ENCODE results near the gene KIF17. TPM values are rescaled to one million over a fixed set of nuclear protein-coding genes. Genes with fewer than 3 reads are reported as not detected.

The KIF17 gene
- 2.5 TPM for total RNA-seq

- Histone ChIP-seq H3K27me3 (no peaks in the 10 kb centered on the region), H3K4me3 (peak within 1 kb of the TSS; percentile 43 to 65), H3K36me3 (no peaks in the 10 kb centered on the region), H3K4me1 (no peaks in the 10 kb centered on the region), H3K9me3 (no peaks in the 10 kb centered on the region), H3K27ac (no peak within 1 kb of the TSS)
- intact Hi-C loops (cut with DNase I), result no loop called here
- DNase-seq (ENCODE audit: extremely low spot score in 2 of 2), result no peak
- no peak for TF ChIP-seq POLR2AphosphoS5 (IDR thresholded peaks at IDR 0.05; ENCODE audit: insufficient read depth in 1 of 2, low read depth in 1 of 2)
Observed at GRCh38 chr1:20717452-20718342, at the start of gene KIF17. TSS of gene KIF17 (minus strand) at chr1:20718007. CDS start at chr1:20717706, 301 bp downstream.

- no peaks in the 10 kb centered on the region for H3K9me3 ChIP-seq
- no peak overlapping the region for H3K27ac ChIP-seq
- no peak overlapping the region for H3K4me3 ChIP-seq
- DNase-seq (ENCODE audit: extremely low spot score in 2 of 2), result no peak
- no peaks in the 10 kb centered on the region for H3K27me3 ChIP-seq
- H3K36me3 ChIP-seq, result peaks cover 3 to 97% of the 10 kb centered on the region in 2 donors
- TF ChIP-seq POLR2AphosphoS5 (IDR thresholded peaks at IDR 0.05; ENCODE audit: insufficient read depth in 1 of 2, low read depth in 1 of 2), result no peak
- TF ChIP-seq CTCF (IDR thresholded peaks at IDR 0.05), result no peak
- no peak for TF ChIP-seq POLR2A (IDR thresholded peaks at IDR 0.05)
- intact Hi-C loops (cut with DNase I), result no loop called here
- H3K4me1 ChIP-seq, result no peaks in the 10 kb centered on the region
Observed at GRCh38 chr1:20767271-20767670, 49.5 kb upstream of the KIF17 start.

DNA sequence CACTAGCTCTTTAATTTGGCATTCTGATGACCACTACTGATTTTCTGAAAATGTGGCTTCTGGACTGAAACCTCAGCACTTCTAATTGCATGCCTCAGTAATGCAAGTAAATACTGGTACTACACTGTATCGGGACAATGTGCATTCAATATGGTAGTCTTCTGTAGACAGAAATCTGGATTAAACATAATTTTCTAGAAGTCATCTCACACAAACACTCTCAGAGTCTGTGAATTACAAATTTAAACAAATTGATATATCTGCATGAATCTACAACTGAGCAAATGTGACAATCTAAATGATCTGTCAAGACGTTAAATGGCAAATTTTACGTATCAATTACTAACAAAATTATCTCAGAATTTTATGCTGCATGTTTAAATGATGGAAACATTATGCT, 45.6 kb upstream of the KIF17 start:
- Histone ChIP-seq H3K36me3 (peaks cover 3 to 98% of the 10 kb centered on the region in 2 donors), H3K4me1 (no peaks in the 10 kb centered on the region), H3K27ac (no peak overlapping the region), H3K4me3 (no peak overlapping the region), H3K9me3 (no peaks in the 10 kb centered on the region), H3K27me3 (no peaks in the 10 kb centered on the region)
- DNase-seq (ENCODE audit: extremely low spot score in 2 of 2), result no peak
- intact Hi-C loops (cut with DNase I), result no loop called here
- TF ChIP-seq POLR2A (IDR thresholded peaks at IDR 0.05) (no peak), CTCF (IDR thresholded peaks at IDR 0.05) (no peak), POLR2AphosphoS5 (IDR thresholded peaks at IDR 0.05; ENCODE audit: insufficient read depth in 1 of 2, low read depth in 1 of 2) (no peak)

- no peak for TF ChIP-seq POLR2A (IDR thresholded peaks at IDR 0.05)
- no peak for TF ChIP-seq CTCF (IDR thresholded peaks at IDR 0.05)
- TF ChIP-seq POLR2AphosphoS5 (IDR thresholded peaks at IDR 0.05; ENCODE audit: insufficient read depth in 1 of 2, low read depth in 1 of 2), result no peak
- no peak for DNase-seq (ENCODE audit: extremely low spot score in 2 of 2)
- H3K27ac ChIP-seq, result no peak overlapping the region
- intact Hi-C loops (cut with DNase I), result no loop called here
- H3K4me1 ChIP-seq, result no peaks in the 10 kb centered on the region
- no peak overlapping the region for H3K4me3 ChIP-seq
- H3K9me3 ChIP-seq, result no peaks in the 10 kb centered on the region
- peaks cover 3 to 100% of the 10 kb centered on the region in 2 donors for H3K36me3 ChIP-seq
- no peaks in the 10 kb centered on the region for H3K27me3 ChIP-seq
Observed at GRCh38 chr1:20760322-20760721, 42.5 kb upstream of the KIF17 start.

- H3K27me3 ChIP-seq, result no peaks in the 10 kb centered on the region
- H3K9me3 ChIP-seq, result no peaks in the 10 kb centered on the region
- H3K4me3 ChIP-seq, result no peak overlapping the region
- intact Hi-C loops (cut with DNase I), result no loop called here
- no peaks in the 10 kb centered on the region for H3K4me1 ChIP-seq
- H3K36me3 ChIP-seq, result peaks cover 0 to 73% of the 10 kb centered on the region in 2 donors
- DNase-seq (ENCODE audit: extremely low spot score in 2 of 2), result no peak
- TF ChIP-seq POLR2AphosphoS5 (IDR thresholded peaks at IDR 0.05; ENCODE audit: insufficient read depth in 1 of 2, low read depth in 1 of 2) (no peak), POLR2A (IDR thresholded peaks at IDR 0.05) (no peak), CTCF (IDR thresholded peaks at IDR 0.05) (no peak)
- H3K27ac ChIP-seq, result no peak overlapping the region
Observed at GRCh38 chr1:20753589-20753988, 35.8 kb upstream of the KIF17 start.
